Panc1 (cell line): Measurements from ENCODE around the gene PRKAG2.

Experiments
- POLR2AphosphoS5 ChIP-seq: IDR thresholded peaks from 2 replicates; pipeline ENCODE4 v1.6.1; 2012; ENCODE audit warnings: mild to moderate bottlenecking, low read depth, low read length, moderate library complexity
- TCF7L2 ChIP-seq: IDR thresholded peaks from 2 replicates; pipeline ENCODE4 v1.6.1; 2011; ENCODE audit warnings: mild to moderate bottlenecking, low read depth, low read length, inconsistent platforms
- TF ChIP-seq, protein P1 (sequence below): fragments of 450-650 bp; IDR thresholded peaks from 2 replicates; pipeline ENCODE4 v1.5.1; 2017; ENCODE audit warnings: mild to moderate bottlenecking

- no peak for TF ChIP-seq POLR2AphosphoS5
- TF ChIP-seq, protein P1, sequence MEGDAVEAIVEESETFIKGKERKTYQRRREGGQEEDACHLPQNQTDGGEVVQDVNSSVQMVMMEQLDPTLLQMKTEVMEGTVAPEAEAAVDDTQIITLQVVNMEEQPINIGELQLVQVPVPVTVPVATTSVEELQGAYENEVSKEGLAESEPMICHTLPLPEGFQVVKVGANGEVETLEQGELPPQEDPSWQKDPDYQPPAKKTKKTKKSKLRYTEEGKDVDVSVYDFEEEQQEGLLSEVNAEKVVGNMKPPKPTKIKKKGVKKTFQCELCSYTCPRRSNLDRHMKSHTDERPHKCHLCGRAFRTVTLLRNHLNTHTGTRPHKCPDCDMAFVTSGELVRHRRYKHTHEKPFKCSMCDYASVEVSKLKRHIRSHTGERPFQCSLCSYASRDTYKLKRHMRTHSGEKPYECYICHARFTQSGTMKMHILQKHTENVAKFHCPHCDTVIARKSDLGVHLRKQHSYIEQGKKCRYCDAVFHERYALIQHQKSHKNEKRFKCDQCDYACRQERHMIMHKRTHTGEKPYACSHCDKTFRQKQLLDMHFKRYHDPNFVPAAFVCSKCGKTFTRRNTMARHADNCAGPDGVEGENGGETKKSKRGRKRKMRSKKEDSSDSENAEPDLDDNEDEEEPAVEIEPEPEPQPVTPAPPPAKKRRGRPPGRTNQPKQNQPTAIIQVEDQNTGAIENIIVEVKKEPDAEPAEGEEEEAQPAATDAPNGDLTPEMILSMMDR, result no peak
- TF ChIP-seq TCF7L2, result no peak
Measured at GRCh38 chr7:151716323-151716722, 160.6 kb downstream of the PRKAG2 start.
